ENCODE measurements around the gene F8. TPM values are rescaled to one million over a fixed set of nuclear protein-coding genes. Genes with fewer than 3 reads are reported as not detected.
A peak's percentile ranks its signal among the peaks of the same experiment; 100 is the strongest.

Gene F8
- total RNA-seq, 2 experiments from 2014 or later, result 4.1 to 4.2 TPM

DNA sequence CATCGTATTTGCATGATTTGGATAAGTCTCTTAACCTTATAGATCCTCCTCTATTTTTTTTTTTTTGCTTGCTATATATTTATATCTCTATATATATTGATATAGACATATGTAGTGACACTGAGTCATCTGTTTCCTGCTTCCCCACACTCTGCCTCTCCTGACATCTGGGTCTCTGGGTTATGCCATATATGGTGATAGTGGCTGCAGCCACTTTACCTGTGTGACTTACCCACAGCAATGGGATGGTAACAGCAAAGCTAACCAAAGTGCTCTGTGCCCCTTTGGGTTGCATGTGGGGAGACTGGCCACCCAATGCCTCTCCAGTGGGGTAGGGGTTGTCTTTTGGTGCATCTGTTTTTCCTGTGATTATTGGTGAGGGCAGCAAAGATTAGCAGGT, 33.9 kb upstream of the F8 start:
- DNase-seq (peak; percentile 29), ATAC-seq (peak; percentile 73)
- no peaks in the 10 kb centered on the region for H3K27me3 Mint-ChIP-seq (ENCODE audit: low read depth)
- CTCF ChIA-PET, result interaction anchor here (0.8 to 3.3 kb wide), 21 partner anchors 8 to 158 kb away, joined by 3 to 19 read pairs (median 9); partner anchors contain the start of gene FUNDC2
- peaks cover 22% of the 10 kb centered on the region for H3K36me3 Mint-ChIP-seq (ENCODE audit: low read depth)
- peak overlapping the region; percentile 77 for H3K27ac Mint-ChIP-seq
- peak overlapping the region; percentile 60 for H3K4me3 Mint-ChIP-seq
- peaks cover 41% of the 10 kb centered on the region for H3K4me1 Mint-ChIP-seq (ENCODE audit: low read depth)
- H3K9me3 Mint-ChIP-seq (ENCODE audit: insufficient read depth), result no peaks in the 10 kb centered on the region
- POLR2A ChIA-PET, result no interaction called here

DNA sequence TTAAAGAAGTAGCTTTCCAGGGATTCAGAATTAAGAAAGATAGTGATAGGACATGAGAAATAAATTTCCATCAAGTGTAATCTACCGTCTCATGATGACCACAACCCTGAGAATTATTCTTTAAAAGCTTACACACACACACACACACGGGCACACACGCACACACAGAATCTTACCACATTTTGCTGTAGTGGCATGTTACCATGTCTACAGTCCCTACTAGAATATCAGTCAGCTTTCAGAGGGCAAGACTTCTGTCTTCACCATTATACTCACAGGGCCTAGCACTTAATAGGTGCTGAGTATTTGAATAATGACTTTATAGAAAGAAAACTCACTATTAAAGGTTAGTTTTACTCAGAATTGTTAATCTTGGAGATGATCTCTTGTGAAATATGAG, 33.0 kb upstream of the F8 start:
- CTCF ChIA-PET, result interaction anchor here (0.8 to 1.3 kb wide), 2 partner anchors 75 to 138 kb away, joined by 3 to 4 read pairs; no protein-coding TSS in a partner anchor

DNA sequence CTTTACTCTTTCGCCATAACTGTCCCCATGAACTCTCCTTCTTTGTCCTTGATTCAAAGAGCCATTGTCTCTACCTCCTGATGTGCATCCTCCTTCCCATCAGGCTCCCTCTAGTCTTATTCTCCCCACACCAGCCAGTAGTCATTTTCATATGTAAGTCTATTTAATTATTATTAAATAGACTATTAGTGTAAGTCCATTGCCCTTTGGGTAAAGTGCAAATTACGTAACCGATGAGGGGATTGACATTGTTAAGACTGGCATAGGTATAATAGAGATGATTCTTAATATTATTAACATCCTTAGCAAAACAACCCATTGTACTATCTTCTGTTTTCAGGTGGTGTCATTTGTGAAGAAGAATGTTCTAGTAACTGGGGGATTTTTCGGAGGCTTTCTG, 31.7 kb upstream of the F8 start:
- no peak overlapping the region for H3K4me3 Mint-ChIP-seq
- DNase-seq (no peak), ATAC-seq (no peak)
- POLR2A ChIA-PET, result no interaction called here
- peaks cover 25% of the 10 kb centered on the region for H3K36me3 Mint-ChIP-seq (ENCODE audit: low read depth)
- H3K4me1 Mint-ChIP-seq (ENCODE audit: low read depth), result peaks cover 58% of the 10 kb centered on the region
- H3K9me3 Mint-ChIP-seq (ENCODE audit: insufficient read depth), result no peaks in the 10 kb centered on the region
- no peak overlapping the region for H3K27ac Mint-ChIP-seq
- CTCF ChIA-PET, result no interaction called here
- no peaks in the 10 kb centered on the region for H3K27me3 Mint-ChIP-seq (ENCODE audit: low read depth)

More for the DNA sequence above, 33.0 kb upstream of the F8 start:
- H3K36me3 Mint-ChIP-seq (ENCODE audit: low read depth), result peaks cover 22% of the 10 kb centered on the region
- no peak for ATAC-seq
- peaks cover 51% of the 10 kb centered on the region for H3K4me1 Mint-ChIP-seq (ENCODE audit: low read depth)
- H3K27ac Mint-ChIP-seq, result no peak overlapping the region
- POLR2A ChIA-PET, result no interaction called here
- DNase-seq, result no peak
- H3K27me3 Mint-ChIP-seq (ENCODE audit: low read depth), result no peaks in the 10 kb centered on the region
- no peak overlapping the region for H3K4me3 Mint-ChIP-seq
- H3K9me3 Mint-ChIP-seq (ENCODE audit: insufficient read depth), result no peaks in the 10 kb centered on the region

DNA sequence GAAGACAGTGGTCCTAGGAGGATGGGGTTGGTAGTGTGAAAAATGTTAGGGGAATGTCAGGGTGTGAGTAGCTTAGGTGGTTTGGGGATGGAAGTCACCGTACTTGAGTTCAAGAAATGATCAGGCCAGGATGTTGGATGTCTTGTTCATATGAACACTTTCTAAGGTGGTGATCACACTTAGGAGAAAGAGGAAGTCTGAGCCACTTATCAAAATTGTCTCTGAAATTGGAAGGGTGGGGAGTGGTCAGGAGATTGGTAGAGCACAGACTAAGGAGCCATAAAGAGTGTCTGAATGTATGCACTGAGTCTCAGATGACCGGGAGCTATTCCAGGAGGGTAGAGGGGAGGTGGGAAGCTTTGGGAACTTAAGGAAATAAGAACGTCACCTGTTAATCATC, 31.1 kb upstream of the F8 start:
- ATAC-seq, result no peak
- H3K27me3 Mint-ChIP-seq (ENCODE audit: low read depth), result no peaks in the 10 kb centered on the region
- ChIA-PET POLR2A (no interaction called here), CTCF (no interaction called here)
- no peaks in the 10 kb centered on the region for H3K9me3 Mint-ChIP-seq (ENCODE audit: insufficient read depth)
- peaks cover 64% of the 10 kb centered on the region for H3K4me1 Mint-ChIP-seq (ENCODE audit: low read depth)
- H3K27ac Mint-ChIP-seq, result peak overlapping the region; percentile 32
- H3K4me3 Mint-ChIP-seq, result no peak overlapping the region
- no peak for DNase-seq
- H3K36me3 Mint-ChIP-seq (ENCODE audit: low read depth), result peaks cover 28% of the 10 kb centered on the region

DNA sequence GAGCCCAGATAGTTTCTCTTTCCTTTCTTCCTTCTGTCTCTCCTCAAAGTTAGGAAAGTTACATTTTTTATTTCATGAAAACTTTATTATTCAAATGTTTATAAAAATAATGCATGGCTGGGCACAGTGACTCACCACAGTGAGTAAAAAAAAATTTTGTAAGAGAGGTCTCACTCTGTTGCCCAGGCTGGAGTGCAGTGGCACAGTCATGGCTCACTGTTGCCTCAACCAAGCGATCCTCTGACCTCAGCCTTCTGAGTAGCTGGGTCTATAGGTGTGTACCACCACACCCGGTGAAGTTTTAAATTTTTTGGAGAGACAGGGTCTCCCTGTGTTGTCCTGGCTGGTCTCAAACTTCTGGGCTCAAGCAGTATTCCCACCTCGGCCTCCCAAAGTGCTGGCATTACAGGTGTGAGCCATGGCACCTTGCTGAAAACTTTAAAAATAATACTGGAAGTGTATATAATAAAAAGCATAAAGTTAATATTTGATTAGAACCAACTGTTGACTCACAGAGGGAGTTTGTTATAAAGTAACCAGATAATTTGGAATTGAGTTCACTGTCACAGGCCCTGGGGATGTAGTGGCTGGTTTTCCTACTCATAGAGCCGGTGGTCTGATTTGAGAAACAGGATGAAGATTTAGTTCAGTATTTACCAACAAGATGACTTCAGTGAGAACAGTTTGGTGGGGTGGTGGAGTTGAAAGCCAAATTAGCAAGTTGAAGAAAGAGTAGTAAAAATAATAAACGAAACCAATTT, 30.4 kb upstream of the F8 start:
- ChIA-PET POLR2A (no interaction called here), CTCF (no interaction called here)
- H3K4me1 Mint-ChIP-seq (ENCODE audit: low read depth), result peaks cover 67% of the 10 kb centered on the region

DNA sequence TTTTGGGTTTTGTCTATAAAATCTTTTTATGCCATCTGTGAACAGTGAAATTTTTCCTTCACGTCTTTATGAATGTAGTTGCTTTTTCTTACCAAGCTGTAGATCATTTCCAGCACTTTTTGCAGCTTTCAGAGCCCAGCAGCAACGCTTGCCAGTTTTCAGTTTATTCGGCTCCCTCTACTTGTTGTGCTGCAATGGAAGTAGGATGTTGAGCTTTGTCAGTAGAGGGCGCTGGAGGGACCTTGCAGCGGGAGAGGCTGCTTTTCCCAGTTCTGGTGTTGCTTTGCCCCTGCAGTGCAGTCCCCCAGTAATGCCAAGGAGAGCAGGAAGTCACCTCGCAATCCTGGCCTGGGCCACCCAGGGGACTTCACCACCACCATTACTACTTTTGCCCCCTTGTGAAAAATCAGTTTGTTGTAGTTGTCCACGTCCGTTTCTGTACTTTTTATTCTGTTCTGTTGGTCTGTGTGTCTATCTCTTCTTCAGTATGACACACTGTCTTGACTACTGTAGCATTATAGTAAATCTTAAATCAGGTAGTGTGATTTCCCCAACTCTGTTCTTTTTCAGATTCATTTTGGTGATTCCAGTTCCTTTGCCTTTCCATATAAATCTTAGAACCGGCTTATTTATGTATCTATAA, 26.6 kb upstream of the F8 start:
- Mint-ChIP-seq H3K4me3 (no peak overlapping the region), H3K27ac (no peak overlapping the region), H3K9me3 (ENCODE audit: insufficient read depth) (no peaks in the 10 kb centered on the region), H3K4me1 (ENCODE audit: low read depth) (peaks cover 48% of the 10 kb centered on the region), H3K27me3 (ENCODE audit: low read depth) (no peaks in the 10 kb centered on the region), H3K36me3 (ENCODE audit: low read depth) (peaks cover 25% of the 10 kb centered on the region)
- ATAC-seq (peak; percentile 30), DNase-seq (peak; percentile 57)
- ChIA-PET POLR2A (no interaction called here), CTCF (interaction anchor here (1.0 to 1.8 kb wide), 13 partner anchors 8 to 215 kb away, joined by 3 to 12 read pairs (median 5); partner anchors contain the start of genes FUNDC2 and RAB39B)

More for the DNA sequence above, 30.4 kb upstream of the F8 start:
- DNase-seq (no peak), ATAC-seq (no peak)
- Mint-ChIP-seq H3K36me3 (ENCODE audit: low read depth) (peaks cover 28% of the 10 kb centered on the region), H3K27ac (peak overlapping the region; percentile 32), H3K4me3 (no peak overlapping the region), H3K27me3 (ENCODE audit: low read depth) (no peaks in the 10 kb centered on the region), H3K9me3 (ENCODE audit: insufficient read depth) (no peaks in the 10 kb centered on the region)

DNA sequence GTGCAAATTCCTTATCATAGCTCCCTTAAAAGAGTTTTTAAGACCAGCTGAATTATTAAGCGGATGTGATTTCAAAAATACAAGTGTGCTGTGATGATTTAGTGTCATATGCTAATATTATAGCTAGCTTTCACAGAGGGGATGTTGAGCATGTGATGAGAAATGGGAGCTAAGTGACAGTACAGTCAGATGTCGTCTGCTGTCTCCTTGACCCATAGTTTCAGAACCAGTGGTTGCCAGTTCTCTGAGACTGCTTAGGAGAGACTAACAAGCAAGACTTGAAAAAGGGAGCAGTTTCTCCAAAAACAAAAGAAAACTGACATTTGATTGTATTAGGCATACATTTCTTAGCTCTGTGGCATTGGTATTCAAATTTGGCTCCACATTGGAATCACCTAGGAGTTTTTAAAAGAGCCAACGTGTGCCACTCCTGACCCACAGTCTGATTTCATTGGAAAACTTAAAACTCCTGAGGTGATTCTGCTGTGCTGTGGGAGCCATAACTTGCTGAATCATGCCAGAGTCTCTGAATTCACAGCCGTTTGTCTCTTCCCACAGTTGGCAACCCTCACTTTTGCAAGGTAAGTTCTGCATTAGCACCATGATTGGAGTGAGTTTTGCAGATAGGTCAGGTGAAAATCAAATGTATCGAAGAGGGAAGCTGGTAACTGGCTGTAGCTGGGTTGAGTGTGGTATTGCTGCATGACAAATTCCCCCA, 24.4 kb upstream of the F8 start:
- Mint-ChIP-seq H3K36me3 (ENCODE audit: low read depth) (peaks cover 16% of the 10 kb centered on the region), H3K9me3 (ENCODE audit: insufficient read depth) (no peaks in the 10 kb centered on the region), H3K4me1 (ENCODE audit: low read depth) (peaks cover 31% of the 10 kb centered on the region), H3K4me3 (no peak overlapping the region), H3K27ac (no peak overlapping the region), H3K27me3 (ENCODE audit: low read depth) (no peaks in the 10 kb centered on the region)
- CTCF ChIA-PET, result interaction anchor here (1.2 to 2.9 kb wide), 2 partner anchors 10 to 129 kb away, joined by 4 to 12 read pairs; no protein-coding TSS in a partner anchor
- DNase-seq (no peak), ATAC-seq (no peak)
- POLR2A ChIA-PET, result no interaction called here

DNA sequence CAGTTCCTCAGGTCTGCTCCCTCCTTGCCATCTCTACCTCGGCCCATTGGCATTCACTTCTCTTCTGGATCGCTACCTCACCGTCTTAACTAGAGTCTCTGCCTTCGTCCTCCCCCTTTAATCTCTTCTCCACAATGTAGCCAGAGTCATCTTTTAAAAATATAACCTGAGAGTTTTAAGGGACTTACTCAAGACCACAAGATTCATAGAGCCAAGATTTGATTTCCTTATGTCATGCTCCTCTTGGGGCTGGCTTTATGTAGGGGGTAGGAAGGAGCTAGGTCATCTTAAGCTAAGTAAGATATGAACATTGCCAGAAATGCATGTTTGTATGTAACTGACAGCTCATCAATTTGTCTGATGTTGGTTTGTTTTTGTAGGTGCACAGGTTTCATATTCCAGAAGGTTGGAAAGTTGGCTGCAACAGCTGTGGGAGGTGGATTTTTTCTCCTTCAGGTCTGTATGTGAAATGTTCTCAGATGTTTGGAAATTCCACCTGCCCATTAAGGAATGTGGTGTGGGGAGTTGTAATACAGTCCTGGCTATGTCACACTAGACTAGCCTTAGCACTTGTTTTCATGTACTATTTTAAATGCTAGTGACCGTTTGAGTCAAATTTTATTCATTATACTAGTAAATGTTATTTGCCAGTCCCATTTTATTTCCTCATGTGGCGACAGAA, 23.7 kb upstream of the F8 start:
- Mint-ChIP-seq H3K9me3 (ENCODE audit: insufficient read depth) (no peaks in the 10 kb centered on the region), H3K4me3 (no peak overlapping the region), H3K27ac (no peak overlapping the region), H3K27me3 (ENCODE audit: low read depth) (no peaks in the 10 kb centered on the region), H3K4me1 (ENCODE audit: low read depth) (peaks cover 25% of the 10 kb centered on the region), H3K36me3 (ENCODE audit: low read depth) (peaks cover 11% of the 10 kb centered on the region)
- ChIA-PET CTCF (interaction anchor here (1.2 to 2.9 kb wide), 2 partner anchors 11 to 129 kb away, joined by 4 to 12 read pairs; no protein-coding TSS in a partner anchor), POLR2A (no interaction called here)
- DNase-seq (no peak), ATAC-seq (no peak)

DNA sequence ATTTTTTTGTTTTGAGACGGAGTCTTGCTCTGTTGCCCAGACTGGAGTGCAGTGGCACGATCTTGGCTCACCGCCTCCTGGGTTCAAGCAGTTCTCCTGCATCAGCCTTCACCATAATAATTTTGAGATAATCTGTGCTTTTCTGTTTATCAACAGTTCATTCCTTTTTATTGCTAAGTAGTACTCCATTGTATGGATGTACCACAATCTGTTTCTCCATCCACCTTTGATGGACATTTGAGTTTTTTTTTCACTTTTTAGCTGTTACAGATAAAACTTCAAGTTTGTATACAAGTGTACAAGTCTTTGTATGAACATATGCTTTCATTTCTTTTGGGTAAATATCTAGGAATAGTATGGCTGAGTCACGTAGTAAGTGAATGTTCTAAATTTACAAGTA, 13.2 kb upstream of the F8 start:
- no peaks in the 10 kb centered on the region for H3K9me3 Mint-ChIP-seq (ENCODE audit: insufficient read depth)
- CTCF ChIA-PET, result interaction anchor here (1.0 kb wide), 1 partner anchor 13 kb away, joined by 5 read pairs; no protein-coding TSS in a partner anchor
- no peak for ATAC-seq
- no peak for DNase-seq
- peaks cover 5% of the 10 kb centered on the region for H3K4me1 Mint-ChIP-seq (ENCODE audit: low read depth)
- no peak overlapping the region for H3K4me3 Mint-ChIP-seq
- POLR2A ChIA-PET, result no interaction called here
- H3K27me3 Mint-ChIP-seq (ENCODE audit: low read depth), result no peaks in the 10 kb centered on the region
- peaks cover 27% of the 10 kb centered on the region for H3K36me3 Mint-ChIP-seq (ENCODE audit: low read depth)
- no peak overlapping the region for H3K27ac Mint-ChIP-seq

DNA sequence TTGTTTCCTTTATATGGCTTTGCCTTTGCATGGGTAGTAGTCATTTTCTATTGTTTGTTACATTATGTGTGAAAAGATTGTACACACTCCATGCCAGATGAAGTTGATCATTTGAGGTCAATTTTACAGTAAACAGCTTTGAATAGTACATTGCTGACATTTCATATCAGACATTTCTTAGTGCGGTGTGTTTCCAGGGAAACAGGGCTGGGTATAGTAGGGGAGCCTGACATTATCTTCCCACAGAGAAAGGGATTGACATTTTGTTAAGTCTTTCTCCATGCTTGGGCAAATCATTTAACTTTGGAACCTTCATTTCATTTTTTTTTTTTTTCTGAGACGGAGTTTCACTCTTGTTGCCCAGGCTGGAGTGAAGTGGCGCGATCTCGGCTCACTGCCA, 9.1 kb upstream of the F8 start:
- ChIA-PET CTCF (no interaction called here), POLR2A (no interaction called here)
- no peaks in the 10 kb centered on the region for H3K9me3 Mint-ChIP-seq (ENCODE audit: insufficient read depth)
- peaks cover 18% of the 10 kb centered on the region for H3K36me3 Mint-ChIP-seq (ENCODE audit: low read depth)
- peaks cover 21% of the 10 kb centered on the region for H3K4me1 Mint-ChIP-seq (ENCODE audit: low read depth)
- no peak overlapping the region for H3K27ac Mint-ChIP-seq
- ATAC-seq (no peak), DNase-seq (no peak)
- no peak overlapping the region for H3K4me3 Mint-ChIP-seq
- H3K27me3 Mint-ChIP-seq (ENCODE audit: low read depth), result no peaks in the 10 kb centered on the region

DNA sequence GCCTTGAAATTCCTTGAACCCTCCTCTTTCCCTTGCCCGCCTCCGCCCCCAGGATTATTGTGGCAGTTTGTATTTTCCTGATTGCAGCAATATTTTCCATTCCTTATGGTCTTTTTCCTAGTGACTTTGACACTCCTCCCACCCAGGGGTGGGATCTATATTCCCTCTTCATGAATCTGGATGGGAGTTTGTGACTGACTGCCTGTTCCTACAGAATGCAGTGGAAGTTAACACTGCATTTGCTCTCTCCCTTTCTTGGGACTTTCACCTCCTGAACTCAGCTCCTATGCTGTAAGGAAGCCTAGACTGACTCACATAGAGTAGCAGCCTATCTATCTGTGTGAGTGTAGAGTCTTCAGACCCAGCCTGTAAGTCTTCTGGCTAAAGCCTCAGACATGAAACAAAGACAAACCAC, 6.4 kb upstream of the F8 start:
- ChIA-PET CTCF (interaction anchor here (1.5 kb wide), 1 partner anchor 28 kb away, joined by 9 read pairs; no protein-coding TSS in a partner anchor), POLR2A (interaction anchor here (0.5 kb wide), 1 partner anchor 571 kb away, joined by 3 read pairs; no protein-coding TSS in a partner anchor)
- H3K4me1 Mint-ChIP-seq (ENCODE audit: low read depth), result peaks cover 21% of the 10 kb centered on the region
- H3K4me3 Mint-ChIP-seq, result peak overlapping the region; percentile 87
- H3K9me3 Mint-ChIP-seq (ENCODE audit: insufficient read depth), result no peaks in the 10 kb centered on the region
- DNase-seq (no peak), ATAC-seq (no peak)
- peaks cover 2% of the 10 kb centered on the region for H3K36me3 Mint-ChIP-seq (ENCODE audit: low read depth)
- H3K27ac Mint-ChIP-seq, result peak overlapping the region; percentile 73
- H3K27me3 Mint-ChIP-seq (ENCODE audit: low read depth), result peaks cover 5% of the 10 kb centered on the region
